Cardiac muscle cell (in vitro differentiated cells and primary cell): Measurements from ENCODE around the gene TTC1. TPM values are rescaled to one million over a fixed set of nuclear protein-coding genes. Genes with fewer than 3 reads are reported as not detected.
"Not testable (repeated sequence)": the region's sequence is repeated elsewhere in the genome, so short reads cannot be mapped to it uniquely, and the experiment has no call there.

Source experiments
- DNase-seq, 2 donors: peaks; one replicate each; pipeline versions ENCODE4 v3.0.0 to v3.0.0-alpha.2; 2010 to 2017; ENCODE audit warnings: low read depth in 1 of 2, low spot score in 1 of 2
- H3K27ac ChIP-seq: fragments of 200-600 bp; sonication (generic); 2 replicates; pipeline ENCODE4 v1.5.1; 2016
- H3K27me3 ChIP-seq: fragments of 200-600 bp; sonication (generic); 2 replicates; pipeline ENCODE4 v1.6.0; 2016; ENCODE audit warnings: control low read depth
- H3K36me3 ChIP-seq: fragments of 200-600 bp; sonication (generic); 2 replicates; pipeline ENCODE4 v1.5.1; 2016; ENCODE audit warnings: control low read depth
- H3K4me1 ChIP-seq: fragments of 200-600 bp; sonication (generic); 2 replicates; pipeline ENCODE4 v1.8.1; 2017; ENCODE audit warnings: low read depth, mild to moderate bottlenecking, mixed run types
- H3K4me3 ChIP-seq: fragments of 200-600 bp; sonication (generic); 2 replicates; pipeline ENCODE4 v1.5.1; 2016; ENCODE audit warnings: mild to moderate bottlenecking
- H3K9me3 ChIP-seq: fragments of 200-600 bp; sonication (generic); 2 replicates; pipeline ENCODE4 v1.5.1; 2017; ENCODE audit warnings: low read depth, mild to moderate bottlenecking, control low read depth
- CTCF ChIP-seq: IDR thresholded peaks from 2 replicates; pipeline ENCODE4 v1.5.1; 2012; ENCODE audit warnings: low read depth, mild to moderate bottlenecking, low read length
- polyA plus RNA-seq: library from polyadenylated mRNA; unstranded; fragments of >200 nt; fragmentation: Nextera tagmentation; extraction: Ambion mirVana; gene quantifications from 2 replicates; pipeline ENCODE4 v1.2.1, GENCODE V29; 2016
- total RNA-seq: library from RNA; depleted of rRNA; stranded (reverse); fragments of >200 nt; gene quantifications from 2 replicates; pipeline ENCODE4 v1.2.3, GENCODE V29; 2016

Gene TTC1
- total and polyA plus RNA-seq, 2 experiments from 2014 or later = 28.1 to 54.6 TPM

- H3K4me3 ChIP-seq = no peak overlapping the region
- H3K36me3 ChIP-seq = no peaks in the 10 kb centered on the region
- H3K27ac ChIP-seq = no peak overlapping the region
- no peaks in the 10 kb centered on the region for H3K27me3 ChIP-seq
- no peaks in the 10 kb centered on the region for H3K9me3 ChIP-seq
- TF ChIP-seq CTCF = no peak
- DNase-seq = no peak
- no peaks in the 10 kb centered on the region for H3K4me1 ChIP-seq
These were observed 7.5 kb upstream of the TTC1 start for GRCh38 chr5:160001457-160001856.

GRCh38 chr5:160007514-160007913 lies 1.4 kb upstream of the TTC1 start:
- Histone ChIP-seq H3K27ac (no peak overlapping the region), H3K9me3 (no peaks in the 10 kb centered on the region), H3K4me1 (peaks cover 11% of the 10 kb centered on the region), H3K4me3 (no peak overlapping the region), H3K27me3 (no peaks in the 10 kb centered on the region), H3K36me3 (peaks cover 16% of the 10 kb centered on the region)
- no peak for DNase-seq
- no peak for TF ChIP-seq CTCF

GRCh38 chr5:160008529-160008876 lies 436 bp upstream of the TTC1 start:
- Histone ChIP-seq H3K4me3 (peak overlapping the region; percentile 96), H3K36me3 (peaks cover 19% of the 10 kb centered on the region), H3K4me1 (peaks cover 11% of the 10 kb centered on the region)
- not testable (repeated sequence) for H3K27ac ChIP-seq, DNase-seq, H3K9me3 ChIP-seq, H3K27me3 ChIP-seq

GRCh38 chr5:160009591-160009989 lies 651 bp downstream of the TTC1 start:
- H3K4me1 ChIP-seq = peaks cover 11% of the 10 kb centered on the region
- no peaks in the 10 kb centered on the region for H3K9me3 ChIP-seq
- peak overlapping the region; percentile 93 for H3K27ac ChIP-seq
- no peaks in the 10 kb centered on the region for H3K27me3 ChIP-seq
- no peak for TF ChIP-seq CTCF
- peaks cover 20% of the 10 kb centered on the region for H3K36me3 ChIP-seq
- no peak for DNase-seq
- peak overlapping the region; percentile 96 for H3K4me3 ChIP-seq

GRCh38 chr5:160011471-160011870 lies 2.5 kb downstream of the TTC1 start:
- Histone ChIP-seq H3K27ac (no peak overlapping the region), H3K4me3 (no peak overlapping the region), H3K9me3 (no peaks in the 10 kb centered on the region), H3K27me3 (no peaks in the 10 kb centered on the region), H3K4me1 (peaks cover 11% of the 10 kb centered on the region), H3K36me3 (peaks cover 21% of the 10 kb centered on the region)
- TF ChIP-seq CTCF = no peak
- DNase-seq = no peak

GRCh38 chr5:160014197-160014596 lies 5.3 kb downstream of the TTC1 start:
- not testable (repeated sequence) for H3K9me3 ChIP-seq, H3K27me3 ChIP-seq, H3K27ac ChIP-seq, H3K4me3 ChIP-seq, DNase-seq
- Histone ChIP-seq H3K36me3 (peaks cover 21% of the 10 kb centered on the region), H3K4me1 (peaks cover 11% of the 10 kb centered on the region)
